Sigmoid colon (tissue), 7 donors: ENCODE measurements around the gene DPYSL5. TPM values are rescaled to one million over a fixed set of nuclear protein-coding genes. Genes with fewer than 3 reads are reported as not detected.

ENCODE experiments used
- DNase-seq: peaks from one replicate; pipeline ENCODE4 v3.0.0-alpha.2; 2019
- H3K27ac ChIP-seq, 4 donors: fragments of 200-600 bp; sonication (generic); one replicate each; pipeline ENCODE4 v1.5.1; 2016 to 2019; ENCODE audit warnings: mild to moderate bottlenecking in 1 of 4
- H3K27me3 ChIP-seq, 3 donors: fragments of 200-600 bp; sonication (generic); one replicate each; pipeline ENCODE4 v1.5.1; 2019; ENCODE audit warnings: mild to moderate bottlenecking in 1 of 3
- H3K36me3 ChIP-seq, 4 donors: fragments of 200-600 bp; sonication (generic); one replicate each; pipeline ENCODE4 v1.5.1; 2016 to 2019
- H3K4me1 ChIP-seq, 4 donors: fragments of 200-600 bp; sonication (generic); one replicate each; pipeline ENCODE4 v1.5.1; 2017 to 2019
- H3K4me3 ChIP-seq, 4 donors: fragments of 200-600 bp; sonication (generic); one replicate each; pipeline ENCODE4 v1.5.1; 2017 to 2019; ENCODE audit warnings: mild to moderate bottlenecking in 2 of 4, moderate library complexity in 1 of 4
- H3K9me3 ChIP-seq, 4 donors: fragments of 200-600 bp in 3 of 4; sonication (generic) in 3 of 4; one replicate each; pipeline versions ENCODE4 v1.5.1 to v1.6.1; 2013 to 2019
- CTCF ChIP-seq, 4 experiments: fragments of 450-650 bp in 3 of 4; fragments of 200-600 bp in 1 of 4; IDR thresholded peaks; one replicate each; pipeline ENCODE4 v1.5.1; 2016 to 2019; ENCODE audit warnings: antibody characterized with exemption in 4 of 4, mild to moderate bottlenecking in 3 of 4, moderate library complexity in 2 of 4
- EP300 ChIP-seq, 4 donors: sonication (generic); formaldehyde crosslinking; IDR thresholded peaks; one replicate each; pipeline ENCODE4 v1.6.1; 2017; ENCODE audit warnings: antibody characterized with exemption in 4 of 4
- POLR2A ChIP-seq, 2 donors: fragments of 450-650 bp; IDR thresholded peaks; one replicate each; pipeline ENCODE4 v1.6.1; 2016; ENCODE audit warnings: antibody characterized with exemption in 2 of 2, mild to moderate bottlenecking in 2 of 2, moderate library complexity in 2 of 2
- POLR2AphosphoS5 ChIP-seq, 4 donors: sonication (generic); formaldehyde crosslinking; IDR thresholded peaks; one replicate each; pipeline ENCODE4 v1.6.1; 2017; ENCODE audit warnings: antibody characterized with exemption in 4 of 4
- WGBS, 2 donors: extraction: QIAGEN DNeasy Blood & Tissue Kit; methylation state at CpG; one replicate each; pipeline ENCODE4 v1.1.7; 2013; 5-methylcytosine and 5-hydroxymethylcytosine counted together
- intact Hi-C: fragments of 100-400 bp; cut with DNase I; formaldehyde crosslinking; loops from one replicate; pipeline ENCODE4 v1.15.1; 2023
- polyA plus RNA-seq, 3 donors: library from polyadenylated mRNA; stranded (reverse); fragments of 200-250 nt; gene quantifications; one replicate each; pipeline ENCODE4 v1.2.3, GENCODE V29; 2013
- total RNA-seq, 4 donors: library from RNA; depleted of rRNA; stranded (reverse); fragments of >200 nt; gene quantifications; one replicate each; pipeline ENCODE4 v1.1.0, GENCODE V29; 2016
- donor health status: healthy with polysubstance abuse.
- donor health status: Bipolar disorder and iron deficiency.
- donor health status: healthy.

Gene DPYSL5
- total and polyA plus RNA-seq, 7 donors, result 0.16 to 1.9 (median 0.74) TPM; not detected in 2

GRCh38 chr2:26905341-26906198 lies 57.6 kb downstream of the DPYSL5 start:
- H3K36me3 ChIP-seq, result no peaks in the 10 kb centered on the region
- no peaks in the 10 kb centered on the region for H3K4me1 ChIP-seq
- TF ChIP-seq POLR2AphosphoS5 (IDR thresholded peaks at IDR 0.05) (no peak), EP300 (IDR thresholded peaks at IDR 0.05) (no peak), POLR2A (IDR thresholded peaks at IDR 0.05) (no peak), CTCF (IDR thresholded peaks at IDR 0.05) (no peak)
- no peak for DNase-seq
- WGBS, 2 donors, result 58 to 81% methylated on average over 12 of the region's 12 CpGs
- peaks cover 0 to 8% (median 0%) of the 10 kb centered on the region in 3 donors for H3K27me3 ChIP-seq
- H3K27ac ChIP-seq, result no peak overlapping the region
- no peaks in the 10 kb centered on the region for H3K9me3 ChIP-seq
- intact Hi-C loops, result no loop called here
- no peak overlapping the region for H3K4me3 ChIP-seq

- Histone ChIP-seq H3K27ac (no peak overlapping the region), H3K4me3 (no peak overlapping the region), H3K9me3 (no peaks in the 10 kb centered on the region), H3K36me3 (no peaks in the 10 kb centered on the region), H3K4me1 (no peaks in the 10 kb centered on the region), H3K27me3 (peaks cover 0 to 24% (median 0%) of the 10 kb centered on the region in 3 donors)
- no peak for DNase-seq
- WGBS, 2 donors, result 80 to 82% methylated on average over 7 of the region's 7 CpGs
- TF ChIP-seq POLR2A (IDR thresholded peaks at IDR 0.05), result no peak
- TF ChIP-seq POLR2AphosphoS5 (IDR thresholded peaks at IDR 0.05), result no peak
- TF ChIP-seq CTCF (IDR thresholded peaks at IDR 0.05), result no peak
- no peak for TF ChIP-seq EP300 (IDR thresholded peaks at IDR 0.05)
- intact Hi-C loops, result no loop called here
Measured at GRCh38 chr2:26907416-26907815, 59.5 kb downstream of the DPYSL5 start.

- DNase-seq, result no peak
- Histone ChIP-seq H3K27me3 (peaks cover 0 to 39% (median 6%) of the 10 kb centered on the region in 3 donors), H3K36me3 (no peaks in the 10 kb centered on the region), H3K9me3 (no peaks in the 10 kb centered on the region), H3K4me1 (no peaks in the 10 kb centered on the region), H3K4me3 (no peak overlapping the region), H3K27ac (no peak overlapping the region)
- WGBS, 2 donors, result 48 to 87% methylated on average over 2 of the region's 2 CpGs
- TF ChIP-seq POLR2A (IDR thresholded peaks at IDR 0.05) (no peak), POLR2AphosphoS5 (IDR thresholded peaks at IDR 0.05) (no peak), CTCF (IDR thresholded peaks at IDR 0.05) (no peak), EP300 (IDR thresholded peaks at IDR 0.05) (no peak)
- intact Hi-C loops, result no loop called here
Measured at GRCh38 chr2:26910176-26910575, 62.2 kb downstream of the DPYSL5 start.

- intact Hi-C loops, result no loop called here
- H3K9me3 ChIP-seq, result no peaks in the 10 kb centered on the region
- 42 to 63% methylated on average over 23 of the region's 23 CpGs for WGBS, 2 donors
- no peak overlapping the region for H3K27ac ChIP-seq
- peaks cover 0 to 49% (median 9%) of the 10 kb centered on the region in 3 donors for H3K27me3 ChIP-seq
- no peaks in the 10 kb centered on the region for H3K36me3 ChIP-seq
- H3K4me1 ChIP-seq, result no peaks in the 10 kb centered on the region
- DNase-seq, result no peak
- no peak for TF ChIP-seq POLR2A (IDR thresholded peaks at IDR 0.05)
- TF ChIP-seq CTCF (IDR thresholded peaks at IDR 0.05), result no peak
- TF ChIP-seq POLR2AphosphoS5 (IDR thresholded peaks at IDR 0.05), result no peak
- TF ChIP-seq EP300 (IDR thresholded peaks at IDR 0.05), result no peak
- H3K4me3 ChIP-seq, result no peak overlapping the region
Measured at GRCh38 chr2:26911911-26912861, 64.3 kb downstream of the DPYSL5 start.
